Activated CD4-positive, alpha-beta T cell treated with anti-CD3 and anti-CD28 coated beads, Interleukin-2, amount 50 U/mL, for 1 hour (primary cell): ENCODE results near the gene ATXN1.
A peak's percentile ranks its signal among the peaks of the same experiment; 100 is the strongest.

Experiments used
- DNase-seq: peaks from one replicate; pipeline ENCODE4 v3.0.0-alpha.2; 2020

ATXN1 gene

DNA sequence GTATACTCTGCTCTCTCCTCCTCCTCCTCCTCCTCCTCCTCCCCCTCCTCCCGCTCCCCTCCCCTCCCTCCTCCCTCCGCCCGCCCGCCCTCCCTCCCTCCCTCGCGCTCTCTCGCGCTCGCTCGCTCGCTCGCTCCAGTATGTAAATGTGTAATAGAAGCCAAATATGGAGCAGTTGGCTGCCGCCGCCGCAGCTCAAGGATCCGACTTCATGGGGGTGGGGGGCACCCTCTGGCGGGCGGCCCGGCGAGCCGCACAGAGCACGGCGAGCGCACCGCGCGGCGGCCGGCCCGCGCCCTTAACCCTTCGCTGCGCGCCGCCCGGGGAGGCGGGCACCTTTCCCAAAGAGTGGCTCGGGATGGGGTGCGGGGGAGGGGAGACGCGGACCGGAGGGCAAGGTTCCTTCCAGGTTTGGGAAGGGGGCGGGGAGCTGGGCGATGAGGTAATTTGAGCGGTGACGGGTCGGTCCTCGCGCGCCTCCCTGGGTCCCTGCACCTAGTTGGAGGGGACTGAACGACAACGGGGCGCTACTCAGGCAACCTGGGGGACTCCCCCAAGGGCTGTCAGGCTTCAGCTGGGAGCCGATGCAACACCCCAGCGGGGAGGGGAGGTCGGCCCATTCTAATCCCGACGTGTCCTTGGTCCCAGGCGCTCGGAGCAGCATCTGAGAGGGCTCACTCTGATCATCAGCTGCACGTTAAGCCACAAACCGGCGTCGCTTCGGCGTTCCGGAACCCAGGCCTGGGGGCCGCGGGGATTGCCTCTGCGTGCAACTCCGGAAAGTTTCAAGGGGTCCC, 409 bp upstream of the ATXN1 start:
- DNase-seq: peak; percentile 81

DNA sequence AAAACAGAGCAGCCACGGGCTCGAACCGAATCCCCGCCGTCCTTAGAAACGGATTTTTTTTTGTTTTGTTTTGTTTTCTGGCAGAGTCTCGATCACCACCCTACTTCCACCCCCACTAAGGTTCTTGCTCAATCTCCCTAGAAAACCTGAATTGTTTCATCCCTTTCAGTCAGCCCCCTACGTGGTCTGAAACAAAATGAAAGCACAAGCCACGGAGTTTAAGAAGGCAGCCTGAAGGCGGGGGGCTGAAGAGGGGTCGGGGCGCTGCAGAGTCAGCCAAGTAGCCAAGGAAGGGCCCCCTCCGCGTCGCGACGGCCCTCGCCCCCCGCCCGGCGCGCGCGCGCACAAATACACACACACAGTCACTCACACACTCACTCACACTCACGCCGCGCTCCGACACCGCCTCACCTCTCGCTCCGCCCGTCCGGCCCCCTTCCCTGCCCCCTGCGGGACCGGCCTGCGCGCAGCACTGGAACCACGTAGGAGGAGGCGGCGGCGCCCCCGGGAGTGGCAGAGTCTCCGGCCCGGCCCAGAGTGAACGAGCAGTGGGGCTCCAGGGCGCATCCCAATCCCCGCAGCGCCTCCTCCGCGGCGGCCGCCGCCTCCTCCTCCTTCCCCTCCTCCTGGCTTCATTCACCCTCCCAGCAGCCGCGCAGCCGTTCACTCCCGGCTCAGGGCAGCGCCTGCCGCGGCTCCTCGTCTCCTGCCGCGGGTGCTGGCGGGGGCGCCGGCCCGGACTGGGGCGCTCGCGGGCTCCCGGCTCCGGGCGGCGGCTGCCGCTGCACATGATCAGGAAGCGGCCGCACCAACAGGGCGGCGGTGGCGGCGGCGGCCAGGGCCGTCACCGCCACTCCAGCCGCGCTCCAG, 1.4 kb downstream of the ATXN1 start:
- peak; percentile 74 for DNase-seq

DNA sequence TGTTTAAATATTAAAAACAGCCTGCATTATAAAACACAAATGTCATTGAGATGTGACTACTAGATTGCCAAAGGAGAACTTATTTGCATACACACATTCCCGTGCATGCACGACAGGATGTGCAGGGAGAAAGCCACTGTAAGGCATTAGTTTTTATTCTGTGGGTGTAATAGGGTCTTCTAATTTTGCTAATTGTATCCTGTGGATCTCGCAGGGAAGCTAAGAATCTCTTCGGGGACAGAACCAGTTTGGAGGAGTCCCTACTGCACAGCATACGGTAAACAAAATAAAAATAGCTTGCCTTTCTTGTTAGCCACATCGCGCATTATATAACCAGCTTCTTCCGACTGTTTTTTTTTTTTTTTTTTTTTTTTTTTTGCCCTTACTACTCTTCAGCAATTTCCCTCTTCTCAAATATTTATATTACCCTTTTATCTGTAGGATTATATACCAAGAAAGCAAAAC, 2.0 kb downstream of the ATXN1 start:
- no peak for DNase-seq

DNA sequence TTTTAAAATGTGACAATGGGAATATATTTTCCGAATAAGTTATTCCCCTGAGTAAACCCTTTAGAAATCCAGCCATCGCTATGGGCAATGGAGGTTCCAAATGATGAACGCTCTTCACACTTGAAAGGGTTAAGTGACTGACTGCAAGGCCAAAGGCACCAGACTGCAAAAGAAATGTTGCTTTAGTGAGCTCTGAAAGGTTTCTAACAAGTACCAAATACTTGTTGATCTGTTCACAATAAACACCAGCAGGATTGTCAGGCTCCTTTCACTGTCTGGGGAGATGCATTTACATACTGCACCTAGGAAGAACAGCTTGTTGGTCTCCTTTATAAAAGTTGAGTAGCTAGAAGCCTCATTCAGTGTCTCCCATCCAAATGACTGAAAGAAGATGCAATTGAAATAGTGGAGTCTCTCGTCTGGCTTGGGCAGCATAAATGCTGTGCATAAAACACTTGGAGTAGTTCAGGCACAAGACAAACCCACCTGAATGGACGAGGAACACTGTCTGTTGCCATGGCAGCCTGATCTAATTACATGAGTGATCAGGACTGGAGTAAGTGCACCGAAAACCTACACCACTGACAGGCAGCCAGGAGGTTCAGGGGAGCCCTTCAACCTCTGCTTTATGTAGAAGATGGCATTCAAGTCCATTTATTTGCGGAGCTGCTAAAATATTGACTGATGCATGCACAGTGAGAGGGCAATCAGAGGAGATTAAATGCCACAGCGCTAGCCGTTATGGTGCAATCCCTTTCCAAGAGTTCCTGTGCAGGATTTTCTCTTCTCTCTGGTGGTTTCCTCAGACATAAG, 2.9 kb downstream of the ATXN1 start:
- peak; percentile 15 for DNase-seq

DNA sequence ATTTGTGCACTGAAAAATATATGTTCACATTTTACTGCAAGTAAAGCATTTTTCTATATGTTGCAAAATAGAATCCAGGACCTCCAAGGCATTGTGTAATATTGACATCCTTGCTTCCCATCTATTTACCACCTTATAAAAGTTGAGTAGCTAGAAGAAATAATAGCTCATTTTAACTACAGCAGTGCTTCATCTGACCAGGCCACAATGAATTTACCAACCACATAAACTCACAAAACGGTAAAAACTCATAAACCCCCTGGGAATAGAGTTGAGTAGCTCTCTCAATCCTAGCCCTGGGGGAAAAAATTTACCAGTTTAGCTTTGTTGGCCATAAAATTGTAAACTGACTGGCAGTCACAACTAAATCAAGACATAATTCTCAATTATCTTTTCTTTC, 3.9 kb downstream of the ATXN1 start:
- no peak for DNase-seq

DNA sequence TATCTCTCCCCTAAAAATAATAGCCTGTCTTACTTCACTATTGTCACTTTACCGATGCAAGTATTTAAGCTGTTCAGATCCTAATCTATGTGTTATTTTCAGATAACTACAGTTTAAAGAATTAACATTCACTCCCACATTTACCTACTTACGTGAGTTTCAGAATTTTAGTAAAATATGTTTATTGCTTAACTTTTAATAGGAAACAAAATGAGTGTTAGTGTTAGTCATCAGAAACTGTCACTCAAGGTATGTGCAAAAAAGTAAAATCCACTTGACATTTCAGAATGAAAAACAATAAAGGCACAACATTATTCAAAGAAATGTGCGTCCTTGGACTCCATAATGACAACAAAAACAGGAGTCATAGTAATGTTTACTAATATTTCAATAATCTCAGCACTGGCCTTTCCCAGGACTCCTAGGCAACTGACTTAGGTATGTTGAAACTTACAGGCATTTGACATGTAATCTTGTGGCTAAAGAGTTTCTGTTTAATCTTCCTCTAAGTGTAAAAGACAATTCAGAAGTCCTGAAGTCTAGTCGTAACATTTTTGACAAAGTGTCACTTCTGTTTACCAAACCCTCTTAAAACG, 4.5 kb downstream of the ATXN1 start:
- DNase-seq: no peak

DNA sequence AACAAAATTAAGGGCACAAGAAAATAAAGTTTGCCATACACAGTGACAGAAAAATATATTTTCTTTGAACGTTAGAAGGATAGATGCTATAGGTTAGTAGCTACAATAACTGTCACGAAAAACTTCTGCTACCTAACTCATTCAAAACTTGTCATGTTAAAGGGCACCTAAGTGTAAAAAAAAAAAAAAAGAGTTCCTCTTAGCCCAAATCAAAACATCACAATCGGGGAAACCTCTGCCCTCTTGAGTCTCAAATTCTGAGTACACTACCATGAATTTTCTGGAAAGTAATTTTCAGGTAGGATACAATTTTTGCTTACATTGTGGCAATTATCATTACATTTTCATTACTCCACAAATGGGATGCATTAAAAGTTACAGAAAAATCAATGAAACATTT, 5.7 kb downstream of the ATXN1 start:
- no peak for DNase-seq

DNA sequence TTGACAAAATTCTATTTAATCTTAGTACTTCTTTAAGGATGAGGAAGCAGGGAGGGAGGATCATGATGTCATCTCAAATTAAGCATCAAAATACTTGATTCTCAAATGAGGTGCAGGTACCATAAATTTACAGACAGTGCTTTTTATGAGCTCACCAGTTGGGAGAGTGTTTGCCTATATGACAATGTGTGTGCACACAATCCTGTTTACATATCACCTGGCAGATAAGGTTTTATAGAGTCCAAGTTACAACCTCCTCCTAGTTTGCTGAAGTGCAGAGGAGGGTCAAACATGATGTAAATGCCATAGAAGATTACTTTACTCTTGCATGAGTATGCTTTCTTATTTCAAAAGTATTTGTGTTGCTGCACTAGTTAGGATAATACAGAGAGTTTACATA, 6.4 kb downstream of the ATXN1 start:
- DNase-seq: no peak

DNA sequence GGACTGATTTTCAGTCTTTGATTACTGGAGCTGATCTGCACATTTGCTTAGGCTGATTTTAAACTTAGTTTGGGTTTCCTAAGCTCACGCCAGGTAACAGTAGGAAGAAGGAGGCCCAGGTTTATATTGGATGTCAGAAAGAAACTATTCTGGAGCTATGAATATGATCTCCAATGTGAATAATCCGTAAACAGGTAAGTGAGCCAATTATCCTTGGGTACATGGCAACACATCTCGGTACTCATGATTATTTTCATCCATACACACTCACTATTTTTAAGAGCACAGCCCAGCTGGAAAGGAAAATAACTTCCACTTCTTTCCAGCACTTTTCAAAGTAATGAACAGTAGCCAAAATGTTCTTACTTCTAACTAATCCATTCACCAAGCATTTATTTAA, 7.0 kb downstream of the ATXN1 start:
- no peak for DNase-seq

DNA sequence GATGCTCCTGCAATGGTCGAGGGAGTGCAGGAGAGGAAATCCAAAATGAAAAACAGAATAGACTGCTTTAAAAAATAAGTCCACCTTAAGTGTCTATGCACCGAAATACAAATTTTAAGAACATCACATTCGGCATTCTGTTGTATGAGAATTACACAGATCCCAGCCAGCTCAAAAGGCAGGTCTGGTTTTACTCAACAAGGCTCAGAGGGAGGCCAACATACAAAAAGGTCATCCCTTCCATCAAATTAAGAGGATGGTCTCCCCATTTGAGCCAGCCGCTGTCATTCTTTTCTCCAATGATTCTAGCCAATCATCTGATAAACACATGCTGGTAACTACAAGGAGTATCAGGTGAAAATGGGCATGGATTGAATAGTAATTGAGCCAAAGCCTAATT, 7.9 kb downstream of the ATXN1 start:
- no peak for DNase-seq

DNA sequence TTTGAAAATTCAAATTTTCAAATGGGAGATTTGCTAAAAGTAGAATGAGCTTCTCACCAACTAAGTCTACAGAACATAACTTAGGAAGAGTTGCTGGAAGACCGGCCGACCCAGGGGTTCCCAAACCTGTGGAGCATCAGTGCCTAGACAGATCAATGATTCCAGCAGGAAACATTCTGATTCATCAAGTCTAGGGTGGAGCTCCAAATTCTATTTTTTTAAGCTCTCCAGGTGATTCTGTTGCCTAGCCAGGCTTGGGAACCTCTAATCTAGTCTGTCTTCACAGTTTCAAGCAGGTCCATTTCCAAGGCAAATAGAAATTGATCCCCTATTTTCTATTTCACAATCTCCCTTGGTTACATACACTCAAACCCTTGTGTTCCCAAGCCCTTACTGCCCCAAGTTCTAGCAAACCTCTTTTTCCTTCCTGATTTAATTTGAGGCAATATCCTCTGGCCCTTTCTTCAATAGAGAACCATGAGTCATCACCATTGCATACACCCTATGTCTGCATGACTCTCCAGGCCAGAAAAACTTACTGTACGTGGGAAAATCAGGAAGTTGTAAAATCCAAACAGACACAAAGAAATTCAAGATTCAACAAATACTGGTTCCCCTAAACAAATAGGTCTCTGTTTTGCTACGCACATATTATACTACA, 8.9 kb downstream of the ATXN1 start:
- DNase-seq: no peak

DNA sequence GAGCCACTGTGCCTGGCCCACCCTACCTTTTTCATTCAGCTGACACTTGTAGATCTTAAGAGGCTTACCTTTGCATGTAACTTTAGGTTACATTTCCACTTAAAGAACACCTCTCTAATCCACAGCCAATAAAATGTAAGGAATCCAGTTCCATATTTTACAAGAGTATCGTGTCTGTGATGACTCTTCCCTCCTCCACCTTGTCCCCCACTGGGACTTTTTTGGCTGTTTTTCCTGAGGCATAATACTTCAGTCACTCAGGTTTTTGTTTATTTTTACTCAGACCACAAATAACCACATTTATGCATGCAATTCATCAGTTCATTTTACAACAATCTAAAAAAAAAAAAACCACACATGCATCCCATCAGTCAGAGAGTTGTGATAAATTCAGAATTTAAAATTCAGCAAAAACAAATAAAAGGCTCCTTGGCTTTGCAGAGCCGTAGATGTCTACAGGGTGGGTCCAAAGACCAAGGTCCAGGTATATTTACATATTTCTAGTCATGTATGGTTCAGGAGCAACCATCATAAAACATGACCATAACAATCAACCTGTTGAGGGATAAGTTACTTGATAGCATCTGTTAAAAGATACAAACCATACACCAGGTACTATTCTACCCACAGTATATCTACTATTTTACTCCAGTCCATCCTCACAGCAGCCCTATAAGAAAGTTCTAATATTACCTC, 9.9 kb downstream of the ATXN1 start:
- DNase-seq: no peak

DNA sequence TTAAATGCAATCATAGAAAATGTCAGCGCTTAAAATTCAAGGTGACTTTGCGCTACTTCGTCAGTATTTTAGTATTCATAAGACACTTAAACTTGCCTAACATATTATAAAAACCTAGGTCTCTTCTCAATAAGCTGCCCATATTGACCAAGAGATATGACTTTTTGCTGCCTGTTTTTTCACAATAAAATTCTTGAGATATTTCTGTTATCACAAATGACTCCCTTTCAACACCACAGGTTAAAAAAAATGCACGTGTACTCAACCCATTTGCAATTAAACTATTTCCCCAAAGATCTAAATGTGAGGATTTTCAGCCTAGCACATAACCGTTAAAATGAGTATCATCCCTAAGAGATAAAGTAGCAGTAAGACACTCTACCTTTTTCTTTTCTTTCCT, 10.7 kb downstream of the ATXN1 start:
- DNase-seq: no peak

DNA sequence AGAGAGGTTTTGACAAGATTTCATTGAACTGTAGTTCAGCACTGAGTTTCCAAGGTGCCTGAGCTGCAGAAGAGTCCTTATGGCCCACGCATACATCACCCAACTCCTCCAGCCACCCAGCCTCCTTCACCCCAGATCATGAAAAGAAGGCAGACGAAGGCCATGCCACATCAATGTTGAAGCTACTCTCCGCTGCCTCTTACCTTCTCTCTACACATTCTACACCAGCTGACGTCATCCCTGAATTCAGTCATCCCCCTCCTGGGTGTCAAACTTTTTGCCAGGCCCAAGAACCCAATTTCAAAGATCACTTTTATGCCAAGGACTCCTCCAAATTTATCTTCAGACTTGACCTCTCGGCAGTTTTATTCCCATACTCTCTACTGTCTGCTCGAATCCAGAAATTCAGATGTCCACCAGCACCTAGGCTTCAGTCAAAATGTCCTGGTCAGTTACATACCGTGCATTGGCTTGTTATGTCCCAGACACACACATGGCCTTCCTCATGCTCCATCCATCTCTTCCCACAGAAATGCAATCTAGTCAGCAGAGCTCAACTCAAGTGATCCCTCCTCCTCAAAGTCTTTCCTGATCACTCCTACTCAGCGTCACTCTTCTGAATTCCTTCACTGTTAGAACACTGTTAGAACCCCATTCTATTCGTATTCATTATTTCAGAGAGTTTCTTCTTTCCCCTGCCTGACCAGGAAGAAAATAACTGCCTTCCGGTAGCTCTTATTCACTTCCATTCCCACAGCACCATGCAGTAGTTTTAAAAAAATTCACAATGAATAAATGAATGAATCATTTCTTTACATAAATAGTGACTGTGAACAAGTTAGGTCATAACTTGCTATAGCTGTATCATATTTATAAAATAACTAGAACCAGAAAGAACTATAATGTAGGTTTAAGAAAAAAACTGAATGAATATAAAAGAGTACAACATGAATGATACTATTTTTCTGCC, 11.5 kb downstream of the ATXN1 start:
- no peak for DNase-seq

DNA sequence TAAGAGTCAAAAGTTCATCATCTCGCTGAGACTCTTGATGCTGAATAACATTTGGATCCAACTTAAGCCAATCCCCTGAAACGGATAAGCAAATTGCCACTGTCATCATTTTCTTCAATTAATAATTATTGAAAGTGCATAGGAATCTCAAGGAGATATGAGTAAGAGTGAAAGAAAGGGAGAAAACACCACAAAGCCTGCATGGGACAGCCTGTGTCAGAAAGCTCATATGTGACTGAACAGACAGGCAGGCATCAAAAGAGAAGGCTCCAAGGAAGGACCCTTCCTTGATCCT, 13.3 kb downstream of the ATXN1 start:
- DNase-seq: no peak

DNA sequence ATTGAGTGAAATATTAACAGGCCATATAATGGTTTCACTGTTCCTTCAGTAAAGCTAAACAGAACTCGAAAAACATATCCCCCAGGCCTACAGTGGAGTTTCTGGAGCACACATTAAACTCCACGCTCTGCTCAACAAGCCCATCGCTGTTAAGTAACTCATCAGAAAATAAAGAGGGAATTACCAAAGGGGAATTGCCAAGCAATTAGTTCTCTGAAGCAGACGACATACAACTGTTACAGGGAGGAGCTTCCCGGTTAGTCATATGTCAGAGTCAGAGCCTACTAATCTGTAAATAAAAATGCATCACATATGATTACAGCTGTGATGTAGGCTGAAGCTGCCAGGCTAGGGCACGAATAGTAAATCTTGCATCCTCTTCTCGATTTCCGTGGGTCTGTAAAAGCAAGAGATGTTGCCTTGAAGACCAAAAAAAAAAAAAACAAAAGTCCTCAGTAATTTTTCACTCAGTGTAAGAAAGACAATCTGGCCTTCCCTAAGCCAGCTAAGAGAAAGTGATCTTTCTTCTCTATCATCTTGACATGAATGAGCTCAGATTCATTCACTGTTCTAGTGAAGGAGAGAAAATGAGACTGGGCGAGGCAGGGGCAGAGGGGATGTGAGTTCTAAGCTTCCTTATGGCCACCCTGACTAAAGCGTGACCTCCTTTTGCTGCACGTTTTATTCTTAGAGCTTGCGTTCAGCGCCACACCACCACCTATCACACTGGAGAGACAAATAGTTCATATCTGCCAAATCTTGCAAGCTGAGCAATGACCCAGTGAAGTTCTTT, 13.8 kb downstream of the ATXN1 start:
- DNase-seq: no peak

DNA sequence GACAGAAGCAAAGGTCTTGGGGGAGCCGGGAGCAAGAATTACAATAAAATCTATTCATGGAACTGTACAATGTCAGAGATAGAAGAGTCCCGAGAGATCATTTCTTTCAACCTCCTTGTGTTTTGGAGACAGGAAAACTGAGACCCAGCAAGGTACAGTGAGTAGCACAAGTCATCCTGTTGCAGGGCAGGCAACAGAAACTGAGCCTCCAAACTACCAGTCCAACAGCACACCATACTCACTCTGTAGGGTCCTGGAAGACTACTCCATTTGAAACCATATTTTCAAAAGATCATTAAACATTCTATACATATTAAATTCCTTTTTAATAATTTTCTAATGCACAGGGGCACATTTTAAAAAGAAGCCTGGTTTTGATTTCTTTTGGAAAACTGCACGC, 14.4 kb downstream of the ATXN1 start:
- DNase-seq: no peak

DNA sequence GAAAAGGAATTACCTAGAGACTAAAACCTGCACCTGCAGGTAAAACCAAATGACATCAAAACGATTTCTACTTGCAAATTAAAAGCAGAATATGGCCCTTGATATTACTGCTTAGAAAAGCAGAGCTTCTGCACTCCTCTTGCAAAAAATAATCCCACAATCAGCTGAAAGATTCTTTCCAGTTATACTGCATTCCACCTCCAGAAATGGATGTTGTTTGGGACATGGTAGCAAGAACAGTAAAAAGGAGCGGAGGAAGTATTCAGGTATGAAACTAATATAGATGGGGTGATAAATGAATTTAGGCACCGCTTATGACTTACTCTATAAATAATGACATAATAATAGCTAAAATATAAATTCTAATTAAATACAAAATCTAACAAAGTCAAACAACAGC, 14.9 kb downstream of the ATXN1 start:
- no peak for DNase-seq

DNA sequence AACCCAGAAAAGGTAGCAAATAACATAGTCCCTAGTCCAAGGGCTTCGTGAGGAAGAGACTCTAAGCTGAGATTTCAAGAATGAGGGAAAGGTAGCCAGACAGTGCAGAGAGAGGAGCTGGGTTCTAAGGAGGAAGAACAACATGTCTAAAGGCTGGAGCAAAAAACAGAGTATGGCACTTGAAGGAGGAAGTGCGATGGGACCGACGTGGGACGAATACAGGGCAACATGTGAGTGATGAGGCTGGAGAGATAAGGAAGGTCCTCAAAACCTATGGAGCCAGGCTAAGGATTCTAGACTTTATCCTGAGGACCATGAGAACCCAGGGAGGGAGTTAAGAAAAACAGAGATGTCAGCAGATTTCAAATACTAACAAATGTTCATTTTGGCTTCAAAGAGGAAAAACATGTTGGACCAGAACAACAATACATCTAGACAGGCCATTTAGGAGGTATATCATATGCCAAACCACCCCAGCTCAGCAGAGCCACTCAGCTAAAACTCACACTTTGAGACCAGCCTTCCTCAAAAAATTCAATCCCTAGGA, 17.5 kb downstream of the ATXN1 start:
- DNase-seq: no peak

DNA sequence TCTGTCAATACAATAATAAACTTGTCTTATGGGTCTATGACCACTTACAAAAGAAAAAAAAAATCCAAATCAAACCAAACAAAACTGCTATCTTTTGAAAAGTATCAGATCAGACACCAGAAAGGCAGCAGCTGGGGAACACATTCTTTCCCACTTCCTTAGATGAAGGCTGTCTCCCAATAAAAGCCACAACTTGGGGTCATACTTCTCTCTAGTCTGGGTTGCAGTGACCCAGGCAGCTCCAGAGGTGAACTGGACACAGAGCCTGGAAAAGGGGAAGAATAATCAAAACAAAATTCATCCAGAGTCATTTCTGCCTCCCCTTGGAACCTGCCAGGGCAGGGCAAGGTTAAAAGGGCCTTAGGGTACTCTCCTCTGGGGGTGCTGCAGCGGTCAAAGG, 19.1 kb downstream of the ATXN1 start:
- DNase-seq: no peak
